GM12892 (cell line): ENCODE measurements around the gene TSPAN15.

ENCODE experiments used
- DNase-seq: peaks from one replicate; pipeline ENCODE4 v3.0.0; 2011; ENCODE audit not compliant: insufficient read length
- FAIRE-seq: peaks from 2 replicates; lab custom pipeline; 2011; peaks lifted over from hg19 to GRCh38; lab: Jason Lieb, UNC
- POLR2A ChIP-seq: IDR thresholded peaks from 2 replicates; pipeline ENCODE4 v1.6.1; 2011; ENCODE audit warnings: low read depth, low read length, control low read depth
- POLR2AphosphoS5 ChIP-seq: IDR thresholded peaks from 2 replicates; pipeline ENCODE4 v1.6.1; 2011; ENCODE audit warnings: low read depth, low read length, control low read depth
- TAF1 ChIP-seq: IDR thresholded peaks from 2 replicates; pipeline ENCODE4 v1.6.1; 2011; ENCODE audit warnings: low read depth, mild to moderate bottlenecking, control low read depth, low read length, borderline replicate concordance

Gene TSPAN15

GRCh38 chr10:69418052-69418752 is 33.1 kb upstream of the TSPAN15 start:
- TF ChIP-seq TAF1 (no peak), POLR2AphosphoS5 (no peak), POLR2A (no peak)
- no peak for FAIRE-seq
- DNase-seq, result no peak

GRCh38 chr10:69419096-69419743 is 32.0 kb upstream of the TSPAN15 start:
- no peak for TF ChIP-seq POLR2A
- TF ChIP-seq POLR2AphosphoS5, result no peak
- TF ChIP-seq TAF1, result no peak
- no peak for FAIRE-seq

GRCh38 chr10:69419744-69420126 is 31.5 kb upstream of the TSPAN15 start:
- FAIRE-seq (no peak), DNase-seq (no peak)
- TF ChIP-seq POLR2AphosphoS5 (no peak), TAF1 (no peak), POLR2A (no peak)

More at GRCh38 chr10:69419096-69419743, 32.0 kb upstream of the TSPAN15 start:
- no peak for DNase-seq

GRCh38 chr10:69421611-69422308 is 29.5 kb upstream of the TSPAN15 start:
- no peak for TF ChIP-seq POLR2A
- no peak for TF ChIP-seq POLR2AphosphoS5
- no peak for TF ChIP-seq TAF1
- DNase-seq (no peak), FAIRE-seq (no peak)

GRCh38 chr10:69422676-69423075 is 28.6 kb upstream of the TSPAN15 start:
- TF ChIP-seq TAF1 (no peak), POLR2AphosphoS5 (no peak), POLR2A (no peak)
- FAIRE-seq, result no peak
- no peak for DNase-seq

- TF ChIP-seq POLR2AphosphoS5 (no peak), TAF1 (no peak), POLR2A (no peak)
These were observed 26.2 kb upstream of the TSPAN15 start for GRCh38 chr10:69425041-69425440.

GRCh38 chr10:69425511-69426298 is 25.6 kb upstream of the TSPAN15 start:
- no peak for TF ChIP-seq POLR2A
- TF ChIP-seq POLR2AphosphoS5, result no peak
- no peak for TF ChIP-seq TAF1
- FAIRE-seq, result no peak
- DNase-seq, result no peak

More at GRCh38 chr10:69425041-69425440, 26.2 kb upstream of the TSPAN15 start:
- FAIRE-seq (no peak), DNase-seq (no peak)

GRCh38 chr10:69426376-69426727 is 24.9 kb upstream of the TSPAN15 start:
- no peak for FAIRE-seq
- no peak for DNase-seq
- TF ChIP-seq POLR2A, result no peak
- no peak for TF ChIP-seq TAF1
- no peak for TF ChIP-seq POLR2AphosphoS5

- TF ChIP-seq POLR2A (no peak), POLR2AphosphoS5 (no peak), TAF1 (no peak)
- DNase-seq (no peak), FAIRE-seq (no peak)
These were observed 23.1 kb upstream of the TSPAN15 start for GRCh38 chr10:69428165-69428564.

- no peak for DNase-seq
- no peak for FAIRE-seq
- TF ChIP-seq POLR2AphosphoS5 (no peak), POLR2A (no peak), TAF1 (no peak)
These were observed 17.1 kb upstream of the TSPAN15 start for GRCh38 chr10:69434169-69434568.

- FAIRE-seq, result no peak
- no peak for DNase-seq
- TF ChIP-seq POLR2AphosphoS5 (no peak), TAF1 (no peak), POLR2A (no peak)
These were observed 16.3 kb upstream of the TSPAN15 start for GRCh38 chr10:69434926-69435325.
